Measurements from ENCODE around the gene VWA1.

Gene VWA1

DNA sequence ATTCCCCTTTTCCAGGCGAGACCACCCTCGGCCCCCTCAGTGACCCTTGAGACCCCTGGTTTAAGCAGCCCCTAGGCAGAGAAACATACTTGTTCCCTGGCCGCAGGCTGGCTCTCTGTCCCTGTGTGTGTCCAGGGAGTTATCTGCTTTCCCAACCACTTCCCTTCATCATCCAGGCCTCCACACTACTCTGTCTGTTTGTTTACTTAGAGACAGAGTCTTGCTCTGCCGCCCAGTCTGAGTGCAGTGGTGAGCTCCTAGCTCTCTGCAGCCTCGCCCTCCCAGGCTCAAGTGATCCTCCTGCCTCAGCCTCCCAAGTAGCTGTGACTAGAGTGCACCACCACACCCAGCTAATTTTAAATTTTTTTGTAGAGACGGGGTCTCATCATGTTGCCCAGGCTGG lies 5.8 kb upstream of the VWA1 start (continued):
- TF ChIP-seq, protein P1, sequence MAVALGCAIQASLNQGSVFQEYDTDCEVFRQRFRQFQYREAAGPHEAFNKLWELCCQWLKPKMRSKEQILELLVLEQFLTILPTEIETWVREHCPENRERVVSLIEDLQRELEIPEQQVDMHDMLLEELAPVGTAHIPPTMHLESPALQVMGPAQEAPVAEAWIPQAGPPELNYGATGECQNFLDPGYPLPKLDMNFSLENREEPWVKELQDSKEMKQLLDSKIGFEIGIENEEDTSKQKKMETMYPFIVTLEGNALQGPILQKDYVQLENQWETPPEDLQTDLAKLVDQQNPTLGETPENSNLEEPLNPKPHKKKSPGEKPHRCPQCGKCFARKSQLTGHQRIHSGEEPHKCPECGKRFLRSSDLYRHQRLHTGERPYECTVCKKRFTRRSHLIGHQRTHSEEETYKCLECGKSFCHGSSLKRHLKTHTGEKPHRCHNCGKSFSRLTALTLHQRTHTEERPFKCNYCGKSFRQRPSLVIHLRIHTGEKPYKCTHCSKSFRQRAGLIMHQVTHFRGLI (tag by site-specific recombination; IDR thresholded peaks at IDR 0.05) = no peak
- TF ChIP-seq ZBTB7A (tag by site-specific recombination; IDR thresholded peaks at IDR 0.05; ENCODE audit: low read depth) (no peak), ZNF701 (tag by site-specific recombination; IDR thresholded peaks at IDR 0.05) (no peak), TSHZ1 (tag by site-specific recombination; IDR thresholded peaks at IDR 0.05; ENCODE audit: borderline replicate concordance) (no peak), KLF8 (tag by site-specific recombination; IDR thresholded peaks at IDR 0.05) (peak; percentile 46), ZBTB8A (tag by site-specific recombination; IDR thresholded peaks at IDR 0.05) (0 out of 2 replicates have a peak, but pooled peaks have one; percentile 19), ZBTB1 (tag by site-specific recombination; IDR thresholded peaks at IDR 0.05) (no peak), ZNF48 (tag by site-specific recombination; IDR thresholded peaks at IDR 0.05) (no peak), OSR2 (tag by site-specific recombination; IDR thresholded peaks at IDR 0.05) (no peak), ZNF341 (tag by site-specific recombination; IDR thresholded peaks at IDR 0.05; ENCODE audit: low read depth) (no peak), PRDM10 (tag by site-specific recombination; IDR thresholded peaks at IDR 0.05) (no peak), ZNF624 (tag by site-specific recombination; IDR thresholded peaks at IDR 0.05) (no peak), ZSCAN16 (tag by site-specific recombination; IDR thresholded peaks at IDR 0.05) (no peak)
- TF ChIP-seq, protein P2, sequence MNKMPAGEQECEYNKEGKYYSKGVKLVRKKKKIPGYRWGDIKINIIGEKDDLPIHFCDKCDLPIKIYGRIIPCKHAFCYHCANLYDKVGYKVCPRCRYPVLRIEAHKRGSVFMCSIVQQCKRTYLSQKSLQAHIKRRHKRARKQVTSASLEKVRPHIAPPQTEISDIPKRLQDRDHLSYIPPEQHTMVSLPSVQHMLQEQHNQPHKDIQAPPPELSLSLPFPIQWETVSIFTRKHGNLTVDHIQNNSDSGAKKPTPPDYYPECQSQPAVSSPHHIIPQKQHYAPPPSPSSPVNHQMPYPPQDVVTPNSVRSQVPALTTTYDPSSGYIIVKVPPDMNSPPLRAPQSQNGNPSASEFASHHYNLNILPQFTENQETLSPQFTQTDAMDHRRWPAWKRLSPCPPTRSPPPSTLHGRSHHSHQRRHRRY (tag by site-specific recombination; IDR thresholded peaks at IDR 0.05) = no peak
- TF ChIP-seq, protein P3, sequence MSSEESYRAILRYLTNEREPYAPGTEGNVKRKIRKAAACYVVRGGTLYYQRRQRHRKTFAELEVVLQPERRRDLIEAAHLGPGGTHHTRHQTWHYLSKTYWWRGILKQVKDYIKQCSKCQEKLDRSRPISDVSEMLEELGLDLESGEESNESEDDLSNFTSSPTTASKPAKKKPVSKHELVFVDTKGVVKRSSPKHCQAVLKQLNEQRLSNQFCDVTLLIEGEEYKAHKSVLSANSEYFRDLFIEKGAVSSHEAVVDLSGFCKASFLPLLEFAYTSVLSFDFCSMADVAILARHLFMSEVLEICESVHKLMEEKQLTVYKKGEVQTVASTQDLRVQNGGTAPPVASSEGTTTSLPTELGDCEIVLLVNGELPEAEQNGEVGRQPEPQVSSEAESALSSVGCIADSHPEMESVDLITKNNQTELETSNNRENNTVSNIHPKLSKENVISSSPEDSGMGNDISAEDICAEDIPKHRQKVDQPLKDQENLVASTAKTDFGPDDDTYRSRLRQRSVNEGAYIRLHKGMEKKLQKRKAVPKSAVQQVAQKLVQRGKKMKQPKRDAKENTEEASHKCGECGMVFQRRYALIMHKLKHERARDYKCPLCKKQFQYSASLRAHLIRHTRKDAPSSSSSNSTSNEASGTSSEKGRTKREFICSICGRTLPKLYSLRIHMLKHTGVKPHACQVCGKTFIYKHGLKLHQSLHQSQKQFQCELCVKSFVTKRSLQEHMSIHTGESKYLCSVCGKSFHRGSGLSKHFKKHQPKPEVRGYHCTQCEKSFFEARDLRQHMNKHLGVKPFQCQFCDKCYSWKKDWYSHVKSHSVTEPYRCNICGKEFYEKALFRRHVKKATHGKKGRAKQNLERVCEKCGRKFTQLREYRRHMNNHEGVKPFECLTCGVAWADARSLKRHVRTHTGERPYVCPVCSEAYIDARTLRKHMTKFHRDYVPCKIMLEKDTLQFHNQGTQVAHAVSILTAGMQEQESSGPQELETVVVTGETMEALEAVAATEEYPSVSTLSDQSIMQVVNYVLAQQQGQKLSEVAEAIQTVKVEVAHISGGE (tag by site-specific recombination; conservative IDR thresholded peaks at IDR 0.05; ENCODE audit: low read depth) = no peak
- TF ChIP-seq, protein P4, sequence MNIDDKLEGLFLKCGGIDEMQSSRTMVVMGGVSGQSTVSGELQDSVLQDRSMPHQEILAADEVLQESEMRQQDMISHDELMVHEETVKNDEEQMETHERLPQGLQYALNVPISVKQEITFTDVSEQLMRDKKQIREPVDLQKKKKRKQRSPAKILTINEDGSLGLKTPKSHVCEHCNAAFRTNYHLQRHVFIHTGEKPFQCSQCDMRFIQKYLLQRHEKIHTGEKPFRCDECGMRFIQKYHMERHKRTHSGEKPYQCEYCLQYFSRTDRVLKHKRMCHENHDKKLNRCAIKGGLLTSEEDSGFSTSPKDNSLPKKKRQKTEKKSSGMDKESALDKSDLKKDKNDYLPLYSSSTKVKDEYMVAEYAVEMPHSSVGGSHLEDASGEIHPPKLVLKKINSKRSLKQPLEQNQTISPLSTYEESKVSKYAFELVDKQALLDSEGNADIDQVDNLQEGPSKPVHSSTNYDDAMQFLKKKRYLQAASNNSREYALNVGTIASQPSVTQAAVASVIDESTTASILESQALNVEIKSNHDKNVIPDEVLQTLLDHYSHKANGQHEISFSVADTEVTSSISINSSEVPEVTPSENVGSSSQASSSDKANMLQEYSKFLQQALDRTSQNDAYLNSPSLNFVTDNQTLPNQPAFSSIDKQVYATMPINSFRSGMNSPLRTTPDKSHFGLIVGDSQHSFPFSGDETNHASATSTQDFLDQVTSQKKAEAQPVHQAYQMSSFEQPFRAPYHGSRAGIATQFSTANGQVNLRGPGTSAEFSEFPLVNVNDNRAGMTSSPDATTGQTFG (tag by site-specific recombination; IDR thresholded peaks at IDR 0.05; ENCODE audit: borderline replicate concordance) = no peak
- TF ChIP-seq, protein P5, sequence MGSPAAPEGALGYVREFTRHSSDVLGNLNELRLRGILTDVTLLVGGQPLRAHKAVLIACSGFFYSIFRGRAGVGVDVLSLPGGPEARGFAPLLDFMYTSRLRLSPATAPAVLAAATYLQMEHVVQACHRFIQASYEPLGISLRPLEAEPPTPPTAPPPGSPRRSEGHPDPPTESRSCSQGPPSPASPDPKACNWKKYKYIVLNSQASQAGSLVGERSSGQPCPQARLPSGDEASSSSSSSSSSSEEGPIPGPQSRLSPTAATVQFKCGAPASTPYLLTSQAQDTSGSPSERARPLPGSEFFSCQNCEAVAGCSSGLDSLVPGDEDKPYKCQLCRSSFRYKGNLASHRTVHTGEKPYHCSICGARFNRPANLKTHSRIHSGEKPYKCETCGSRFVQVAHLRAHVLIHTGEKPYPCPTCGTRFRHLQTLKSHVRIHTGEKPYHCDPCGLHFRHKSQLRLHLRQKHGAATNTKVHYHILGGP (tag by site-specific recombination; IDR thresholded peaks at IDR 0.05) = no peak
- TF ChIP-seq, protein P6, sequence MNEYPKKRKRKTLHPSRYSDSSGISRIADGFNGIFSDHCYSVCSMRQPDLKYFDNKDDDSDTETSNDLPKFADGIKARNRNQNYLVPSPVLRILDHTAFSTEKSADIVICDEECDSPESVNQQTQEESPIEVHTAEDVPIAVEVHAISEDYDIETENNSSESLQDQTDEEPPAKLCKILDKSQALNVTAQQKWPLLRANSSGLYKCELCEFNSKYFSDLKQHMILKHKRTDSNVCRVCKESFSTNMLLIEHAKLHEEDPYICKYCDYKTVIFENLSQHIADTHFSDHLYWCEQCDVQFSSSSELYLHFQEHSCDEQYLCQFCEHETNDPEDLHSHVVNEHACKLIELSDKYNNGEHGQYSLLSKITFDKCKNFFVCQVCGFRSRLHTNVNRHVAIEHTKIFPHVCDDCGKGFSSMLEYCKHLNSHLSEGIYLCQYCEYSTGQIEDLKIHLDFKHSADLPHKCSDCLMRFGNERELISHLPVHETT (tag by site-specific recombination; IDR thresholded peaks at IDR 0.05) = no peak
- TF ChIP-seq, protein P7, sequence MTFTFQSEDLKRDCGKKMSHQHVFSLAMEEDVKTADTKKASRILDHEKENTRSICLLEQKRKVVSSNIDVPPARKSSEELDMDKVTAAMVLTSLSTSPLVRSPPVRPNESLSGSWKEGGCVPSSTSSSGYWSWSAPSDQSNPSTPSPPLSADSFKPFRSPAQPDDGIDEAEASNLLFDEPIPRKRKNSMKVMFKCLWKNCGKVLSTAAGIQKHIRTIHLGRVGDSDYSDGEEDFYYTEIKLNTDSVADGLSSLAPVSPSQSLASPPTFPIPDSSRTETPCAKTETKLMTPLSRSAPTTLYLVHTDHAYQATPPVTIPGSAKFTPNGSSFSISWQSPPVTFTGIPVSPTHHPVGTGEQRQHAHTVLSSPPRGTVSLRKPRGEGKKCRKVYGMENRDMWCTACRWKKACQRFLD (tag by site-specific recombination; IDR thresholded peaks at IDR 0.05) = no peak
